SK-N-SH (cell line): ENCODE results near the gene METTL17. TPM values are rescaled to one million over a fixed set of nuclear protein-coding genes. Genes with fewer than 3 reads are reported as not detected.

Experiments used
- CTCF ChIA-PET: fragments of 300-600, 350-600 bp; formaldehyde crosslinking; extraction: SDS; loops from one replicate; lab custom pipeline; 2021; lab: Yijun Ruan, JAX
- POLR2A ChIA-PET: fragments of 350-600 bp; sonication (Branson Sonifier 250); formaldehyde crosslinking; extraction: SDS; loops from one replicate; lab custom pipeline; 2020; ENCODE audit warnings: antibody characterized with exemption, inconsistent platforms; lab: Yijun Ruan, JAX
- DNase-seq: peaks from one replicate; pipeline ENCODE4 v3.0.0; 2012
- H2AFZ ChIP-seq: fragments of 200-600 bp; sonication (generic); 2 replicates; pipeline ENCODE4 v1.8.1; 2016; ENCODE audit warnings: antibody characterized with exemption, mild to moderate bottlenecking, low read depth
- H3F3A ChIP-seq: fragments of 200-600 bp; sonication (generic); replicated peaks from 2 replicates; pipeline ENCODE3; 2016; ENCODE audit warnings: antibody characterized with exemption, mild to moderate bottlenecking; ENCODE audit not compliant: insufficient read depth
- H3K27ac ChIP-seq, 2 experiments: fragments of 200-500 bp in 1 of 2; fragments of 200-600 bp in 1 of 2; sonication (Bioruptor generic) in 1 of 2; sonication (generic), shearing (Covaris generic) in 1 of 2; 2 replicates each; pipeline versions ENCODE4 v1.5.1 to v1.6.1; 2014 to 2016; ENCODE audit warnings: low read depth in 2 of 2, inconsistent platforms in 1 of 2, low read length in 1 of 2, mild to moderate bottlenecking in 1 of 2, mixed read lengths in 1 of 2
- H3K27me3 ChIP-seq: fragments of 200-600 bp; sonication (generic), shearing (Covaris generic); 2 replicates; pipeline ENCODE4 v1.6.1; 2016; ENCODE audit warnings: mixed run types; ENCODE audit not compliant: insufficient read depth
- H3K36me3 ChIP-seq, 2 experiments: fragments of 200-500 bp in 1 of 2; fragments of 200-600 bp in 1 of 2; sonication (Bioruptor generic) in 1 of 2; sonication (generic) in 1 of 2; replicated peaks in 1 of 2; 2 replicates each; pipeline versions ENCODE3 to v1.5.1; 2014 to 2016; ENCODE audit warnings: low read length in 1 of 2, mild to moderate bottlenecking in 1 of 2; ENCODE audit not compliant: insufficient read depth in 2 of 2, control insufficient read depth in 1 of 2
- H3K4me1 ChIP-seq, 2 experiments: fragments of 200-500 bp in 1 of 2; fragments of 200-600 bp in 1 of 2; sonication (Bioruptor generic) in 1 of 2; sonication (generic), shearing (Covaris generic) in 1 of 2; 2 replicates each; pipeline versions ENCODE4 v1.5.1 to v1.6.1; 2014 to 2016; ENCODE audit warnings: low read depth in 1 of 2, low read length in 1 of 2, mixed run types in 1 of 2; ENCODE audit not compliant: insufficient read depth in 2 of 2, control insufficient read depth in 1 of 2
- H3K4me2 ChIP-seq: fragments of 200-600 bp; sonication (generic), shearing (Covaris generic); 2 replicates; pipeline ENCODE4 v1.6.1; 2017; ENCODE audit warnings: mixed run types
- H3K4me3 ChIP-seq, 2 experiments: fragments of 200-500 bp in 1 of 2; fragments of 200-600 bp in 1 of 2; sonication (Bioruptor generic) in 1 of 2; sonication (generic), shearing (Covaris generic) in 1 of 2; 2 replicates each; pipeline versions ENCODE4 v1.5.1 to v1.8.1; 2014 to 2016; ENCODE audit warnings: low read depth in 2 of 2, inconsistent platforms in 1 of 2, low read length in 1 of 2, mild to moderate bottlenecking in 1 of 2, mixed read lengths in 1 of 2, moderate library complexity in 1 of 2
- H3K79me2 ChIP-seq: fragments of 200-600 bp; sonication (generic); 2 replicates; pipeline ENCODE4 v1.8.1; 2017; ENCODE audit warnings: mild to moderate bottlenecking; ENCODE audit not compliant: insufficient read depth
- H3K9ac ChIP-seq: fragments of 200-600 bp; sonication (generic); 2 replicates; pipeline ENCODE4 v1.6.1; 2017; ENCODE audit warnings: mixed run types
- H3K9me2 ChIP-seq: fragments of 200-600 bp; sonication (generic); 2 replicates; pipeline ENCODE4 v1.6.1; 2017; ENCODE audit warnings: mixed run types
- H3K9me3 ChIP-seq: fragments of 200-600 bp; sonication (generic); 2 replicates; pipeline ENCODE4 v1.6.1; 2017; ENCODE audit warnings: mixed run types, mild to moderate bottlenecking, moderate library complexity
- H4K20me1 ChIP-seq: fragments of 200-600 bp; sonication (generic); 2 replicates; pipeline ENCODE4 v1.6.1; 2017; ENCODE audit warnings: mild to moderate bottlenecking, mixed run types; ENCODE audit not compliant: insufficient read depth
- CTCF ChIP-seq: fragments of 200-600 bp; sonication (generic); IDR thresholded peaks from 2 replicates; pipeline ENCODE4 v1.6.1; 2017; ENCODE audit warnings: antibody characterized with exemption, mild to moderate bottlenecking, moderate library complexity
- ELF1 ChIP-seq: IDR thresholded peaks from 2 replicates; pipeline ENCODE4 v1.4.0; 2012
- EP300 ChIP-seq, 2 experiments: IDR thresholded peaks; 2 replicates each; pipeline versions ENCODE4 v1.4.0 to v1.6.1; 2012; ENCODE audit warnings: borderline replicate concordance in 1 of 2, low read depth in 1 of 2, low read length in 1 of 2
- EZH2phosphoT487 ChIP-seq: fragments of 200-600 bp; sonication (generic); IDR thresholded peaks from 2 replicates; pipeline ENCODE4 v1.6.1; 2017; ENCODE audit warnings: low read depth, mixed run types, mild to moderate bottlenecking, antibody characterized with exemption, moderate library complexity, borderline replicate concordance
- FOSL2 ChIP-seq: IDR thresholded peaks from 2 replicates; pipeline ENCODE4 v1.4.0; 2012; ENCODE audit warnings: low read depth, mild to moderate bottlenecking, moderate library complexity, borderline replicate concordance
- FOXJ3 ChIP-seq: sonication (generic); formaldehyde crosslinking; IDR thresholded peaks from 2 replicates; pipeline ENCODE4 v1.5.1; 2020; ENCODE audit warnings: mild to moderate bottlenecking, missing genetic modification reagents
- MXI1 ChIP-seq: IDR thresholded peaks from 2 replicates; pipeline ENCODE4 v1.6.1; 2012; ENCODE audit warnings: mild to moderate bottlenecking, low read depth, low read length, improper control_type of control experiment
- NRF1 ChIP-seq: IDR thresholded peaks from 2 replicates; pipeline ENCODE4 v1.6.1; 2012; ENCODE audit warnings: low read depth, mild to moderate bottlenecking, low read length
- POLR2AphosphoS5 ChIP-seq: IDR thresholded peaks from 2 replicates; pipeline ENCODE4 v1.6.1; 2012; ENCODE audit warnings: low read depth, low read length
- REST ChIP-seq: IDR thresholded peaks from 2 replicates; pipeline ENCODE4 v1.6.1; 2012; ENCODE audit warnings: mild to moderate bottlenecking, low read depth, low read length, moderate library complexity
- SMC3 ChIP-seq: IDR thresholded peaks from 2 replicates; pipeline ENCODE4 v1.6.1; 2012; ENCODE audit warnings: low read depth, low read length, improper control_type of control experiment
- TAF1 ChIP-seq: IDR thresholded peaks from 2 replicates; pipeline ENCODE4 v1.6.1; 2012; ENCODE audit warnings: low read depth, mild to moderate bottlenecking, low read length, moderate library complexity, borderline replicate concordance
- TCF12 ChIP-seq: IDR thresholded peaks from 2 replicates; pipeline ENCODE4 v1.4.0; 2012
- TEAD4 ChIP-seq: IDR thresholded peaks from 2 replicates; pipeline ENCODE4 v1.4.0; 2012; ENCODE audit warnings: mild to moderate bottlenecking, borderline replicate concordance; ENCODE audit not compliant: insufficient read depth
- YY1 ChIP-seq: IDR thresholded peaks from 2 replicates; pipeline ENCODE4 v1.4.0; 2012; ENCODE audit warnings: low read depth, mild to moderate bottlenecking
- whole genome bisulfite sequencing: methylation state at CpG from one replicate; pipeline ENCODE4 v1.1.6; 2017; ENCODE audit warnings: low lambda C conversion rate; 5-methylcytosine and 5-hydroxymethylcytosine counted together
- polyA plus RNA-seq, 3 experiments: library from polyadenylated mRNA; depleted of rRNA; stranded (reverse); fragments of >200 nt; gene quantifications; 2 replicates each; pipeline ENCODE4 v1.2.3, GENCODE V29; 2012
- TF ChIP-seq, protein P1 (sequence below): IDR thresholded peaks from 2 replicates; pipeline ENCODE4; 2012

Gene METTL17
- polyA plus RNA-seq, 1 of the 3 experiments (the other 2 are of a cell fraction): 104 TPM

- no peak for DNase-seq
- no peak overlapping the region for H3K4me2 ChIP-seq
- no peaks in the 10 kb centered on the region for H3F3A ChIP-seq
- H2AFZ ChIP-seq: no peak overlapping the region
- H3K36me3 ChIP-seq: no peaks in the 10 kb centered on the region
- H3K27ac ChIP-seq: no peak overlapping the region
- H3K9me3 ChIP-seq: no peaks in the 10 kb centered on the region
- H4K20me1 ChIP-seq: no peaks in the 10 kb centered on the region
- no peak overlapping the region for H3K9ac ChIP-seq
- TF ChIP-seq EZH2phosphoT487 (no peak), CTCF (no peak), TAF1 (no peak), YY1 (no peak), MXI1 (no peak), POLR2AphosphoS5 (no peak), SMC3 (no peak), TCF12 (no peak), NRF1 (no peak), EP300 (IDR thresholded peaks at IDR 0.05; ENCODE audit: borderline replicate concordance in 1 of 2, low read depth in 1 of 2, low read length in 1 of 2) (no peak), FOSL2 (no peak), REST (no peak), FOXJ3 (CRISPR knock-in tag) (no peak), TEAD4 (no peak), ELF1 (no peak)
- TF ChIP-seq, protein P1, sequence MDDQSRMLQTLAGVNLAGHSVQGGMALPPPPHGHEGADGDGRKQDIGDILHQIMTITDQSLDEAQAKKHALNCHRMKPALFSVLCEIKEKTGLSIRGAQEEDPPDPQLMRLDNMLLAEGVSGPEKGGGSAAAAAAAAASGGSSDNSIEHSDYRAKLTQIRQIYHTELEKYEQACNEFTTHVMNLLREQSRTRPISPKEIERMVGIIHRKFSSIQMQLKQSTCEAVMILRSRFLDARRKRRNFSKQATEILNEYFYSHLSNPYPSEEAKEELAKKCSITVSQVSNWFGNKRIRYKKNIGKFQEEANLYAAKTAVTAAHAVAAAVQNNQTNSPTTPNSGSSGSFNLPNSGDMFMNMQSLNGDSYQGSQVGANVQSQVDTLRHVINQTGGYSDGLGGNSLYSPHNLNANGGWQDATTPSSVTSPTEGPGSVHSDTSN: no peak
- H3K27me3 ChIP-seq: no peaks in the 10 kb centered on the region
- H3K4me3 ChIP-seq: no peak overlapping the region
- H3K4me1 ChIP-seq: peaks cover 0 to 10% of the 10 kb centered on the region in 2 experiments; a peak in 1 of 4 replicates
- H3K79me2 ChIP-seq: no peaks in the 10 kb centered on the region
- H3K9me2 ChIP-seq: no peaks in the 10 kb centered on the region
- WGBS: 91% methylated on average over 7 of the region's 7 CpGs
- ChIA-PET CTCF (interaction anchor here (1.3 to 18.2 kb wide), 5 partner anchors 8 to 78 kb away, joined by 6 to 555 read pairs (median 36); partner anchors contain the start of genes RNASE7, TMEM253 and ZNF219), POLR2A (interaction anchor here (2.1 kb wide), 1 partner anchor 8 kb away, joined by 11 read pairs; no protein-coding TSS in a partner anchor)
Observed at GRCh38 chr14:21023174-21023573, 33.4 kb downstream of the METTL17 start.
